8988T (cell line): ENCODE results near the gene CEACAM7.
A peak's percentile ranks its signal among the peaks of the same experiment; 100 is the strongest.

Experiments
- DNase-seq: peaks from one replicate; pipeline ENCODE4 v3.0.0; 2011

CEACAM7 gene

GRCh38 chr19:41646589-41647204 is 41.4 kb downstream of the CEACAM7 start:
- DNase-seq: no peak

- DNase-seq: peak; percentile 70
Measured at GRCh38 chr19:41641879-41642485, 46.1 kb downstream of the CEACAM7 start.

- DNase-seq: no peak
Measured at GRCh38 chr19:41638641-41639081, 49.4 kb downstream of the CEACAM7 start.

GRCh38 chr19:41637484-41637883 is 50.6 kb downstream of the CEACAM7 start:
- no peak for DNase-seq

GRCh38 chr19:41627966-41628675 is 59.9 kb downstream of the CEACAM7 start:
- DNase-seq: no peak

GRCh38 chr19:41626877-41627276 is 61.2 kb downstream of the CEACAM7 start, which contains the start of gene CEACAM4:
CEACAM4 (minus strand) TSS chr19:41627074; CDS start chr19:41626963, 111 bp downstream.
- DNase-seq: no peak

- no peak for DNase-seq
Measured at GRCh38 chr19:41626278-41626677, 61.8 kb downstream of the CEACAM7 start.

GRCh38 chr19:41624937-41625336 is 63.1 kb downstream of the CEACAM7 start:
- DNase-seq: no peak

GRCh38 chr19:41624515-41624914 is 63.6 kb downstream of the CEACAM7 start:
- no peak for DNase-seq

- no peak for DNase-seq
Measured at GRCh38 chr19:41623360-41623759, 64.7 kb downstream of the CEACAM7 start.
